Fibroblast of the aortic adventitia (primary cell): Measurements from ENCODE around the gene LYPD6. TPM values are rescaled to one million over a fixed set of nuclear protein-coding genes. Genes with fewer than 3 reads are reported as not detected.

Source experiments
- DNase-seq: peaks from one replicate; pipeline ENCODE4 v3.0.0-alpha.2; 2010; ENCODE audit warnings: low read depth
- H3K4me3 ChIP-seq: 2 replicates; pipeline ENCODE4 v1.5.1; 2011; ENCODE audit warnings: low read depth, mild to moderate bottlenecking, control low read depth, low read length, moderate library complexity
- total RNA-seq: library from RNA; depleted of rRNA; stranded (reverse); fragments of >200 nt; gene quantifications from 2 replicates; pipeline ENCODE4 v1.2.3, GENCODE V29; 2012; ENCODE audit warnings: low replicate concordance
- TF ChIP-seq, protein P1 (sequence below): IDR thresholded peaks from 2 replicates; pipeline ENCODE4 v1.5.1; 2011; ENCODE audit warnings: mild to moderate bottlenecking, low read length, control low read depth, inconsistent platforms; ENCODE audit not compliant: insufficient read depth

Gene LYPD6
- total RNA-seq, 1 donor: 0.54 TPM

DNA sequence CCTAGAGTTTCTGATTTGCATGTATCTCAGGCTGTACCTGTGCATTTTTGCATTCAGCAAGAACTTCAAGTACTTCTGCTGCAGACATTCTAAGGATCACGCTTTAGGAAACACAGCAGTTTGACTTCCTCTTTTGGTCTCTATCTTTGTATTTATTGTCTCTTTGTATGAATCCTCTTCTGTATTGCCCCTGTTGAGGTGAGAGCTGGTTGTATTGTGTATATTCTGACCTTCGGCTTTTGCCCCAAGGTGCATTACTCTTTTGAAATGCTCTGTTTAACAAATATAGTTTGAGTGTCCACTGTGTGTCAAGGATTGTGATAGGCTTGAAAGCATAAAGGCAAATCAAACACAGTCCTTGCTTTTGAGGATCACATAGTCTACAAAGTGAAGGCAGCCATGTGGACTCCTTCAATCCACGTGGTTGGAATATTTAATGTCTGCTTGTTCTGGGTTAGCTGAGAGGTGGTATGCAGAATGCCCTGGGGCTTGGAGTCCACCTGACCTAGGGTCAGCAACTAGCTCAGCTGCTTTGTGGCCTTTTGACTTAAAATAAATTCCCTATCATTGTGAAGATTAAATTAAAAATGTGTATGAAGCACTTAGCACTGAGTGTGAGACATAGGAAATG, 108.1 kb downstream of the LYPD6 start:
- no peak overlapping the region for H3K4me3 ChIP-seq
- TF ChIP-seq, protein P1, sequence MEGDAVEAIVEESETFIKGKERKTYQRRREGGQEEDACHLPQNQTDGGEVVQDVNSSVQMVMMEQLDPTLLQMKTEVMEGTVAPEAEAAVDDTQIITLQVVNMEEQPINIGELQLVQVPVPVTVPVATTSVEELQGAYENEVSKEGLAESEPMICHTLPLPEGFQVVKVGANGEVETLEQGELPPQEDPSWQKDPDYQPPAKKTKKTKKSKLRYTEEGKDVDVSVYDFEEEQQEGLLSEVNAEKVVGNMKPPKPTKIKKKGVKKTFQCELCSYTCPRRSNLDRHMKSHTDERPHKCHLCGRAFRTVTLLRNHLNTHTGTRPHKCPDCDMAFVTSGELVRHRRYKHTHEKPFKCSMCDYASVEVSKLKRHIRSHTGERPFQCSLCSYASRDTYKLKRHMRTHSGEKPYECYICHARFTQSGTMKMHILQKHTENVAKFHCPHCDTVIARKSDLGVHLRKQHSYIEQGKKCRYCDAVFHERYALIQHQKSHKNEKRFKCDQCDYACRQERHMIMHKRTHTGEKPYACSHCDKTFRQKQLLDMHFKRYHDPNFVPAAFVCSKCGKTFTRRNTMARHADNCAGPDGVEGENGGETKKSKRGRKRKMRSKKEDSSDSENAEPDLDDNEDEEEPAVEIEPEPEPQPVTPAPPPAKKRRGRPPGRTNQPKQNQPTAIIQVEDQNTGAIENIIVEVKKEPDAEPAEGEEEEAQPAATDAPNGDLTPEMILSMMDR: no peak
- DNase-seq: no peak

DNA sequence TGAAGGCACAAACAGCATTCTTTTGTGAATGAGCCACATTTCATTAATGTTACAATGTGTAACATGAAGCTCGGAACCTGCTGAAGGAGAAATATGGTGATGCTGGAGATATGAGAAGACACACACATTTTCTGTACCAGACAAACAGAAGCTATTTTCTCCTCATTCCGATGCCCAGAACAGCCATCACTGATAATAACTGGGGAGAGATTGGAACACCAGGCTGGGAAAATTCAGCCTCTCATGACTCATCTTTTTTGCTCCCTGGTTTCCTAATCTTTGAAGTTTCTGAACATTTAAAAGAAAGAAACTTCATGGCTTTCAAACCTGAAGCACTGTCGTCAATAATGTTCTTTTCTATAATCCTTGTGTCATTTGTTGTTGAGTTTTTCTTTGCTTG, 110.9 kb downstream of the LYPD6 start:
- H3K4me3 ChIP-seq: no peak overlapping the region
- TF ChIP-seq, protein P1: no peak

DNA sequence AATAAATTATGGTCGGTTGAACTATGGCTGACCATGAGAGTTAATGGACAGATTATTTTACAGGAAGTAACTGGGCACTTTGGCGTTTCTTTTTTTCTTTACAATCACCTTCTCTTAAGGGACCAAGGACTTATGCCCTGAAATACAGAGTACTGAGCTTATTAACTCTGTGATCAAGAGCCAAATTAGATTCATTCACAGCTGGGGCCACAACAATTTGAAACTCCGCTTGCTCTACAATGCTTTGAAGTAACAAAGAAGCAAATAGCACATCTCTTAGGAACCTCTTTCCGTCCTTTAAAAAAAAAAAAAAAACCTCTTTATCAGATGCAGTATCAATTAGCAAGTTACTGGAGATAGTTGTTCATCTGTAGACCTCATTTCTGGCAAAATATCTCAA, 112.0 kb downstream of the LYPD6 start:
- H3K4me3 ChIP-seq: no peak overlapping the region
- no peak for DNase-seq
- TF ChIP-seq, protein P1: no peak

More for the DNA sequence above, 110.9 kb downstream of the LYPD6 start:
- DNase-seq: no peak

DNA sequence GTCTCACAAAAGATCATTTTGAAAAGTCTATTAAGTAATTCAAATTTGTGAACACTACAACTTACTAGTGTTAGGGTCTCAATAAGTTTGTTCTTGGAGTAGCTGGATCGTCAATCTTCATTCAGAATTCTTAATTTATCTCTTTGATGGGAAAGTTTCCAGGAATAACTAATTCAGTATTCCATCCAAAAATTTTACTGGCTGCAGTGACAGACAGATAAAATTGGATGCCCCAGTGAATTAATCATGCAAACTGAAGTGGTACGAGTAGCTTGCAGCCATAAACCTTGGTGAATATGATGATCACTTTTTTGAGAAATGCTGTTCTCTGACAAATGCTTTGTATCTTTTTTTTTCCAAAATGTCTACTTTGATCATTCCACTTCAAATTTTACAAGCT, 112.8 kb downstream of the LYPD6 start:
- no peak for DNase-seq
- TF ChIP-seq, protein P1: no peak
- no peak overlapping the region for H3K4me3 ChIP-seq

DNA sequence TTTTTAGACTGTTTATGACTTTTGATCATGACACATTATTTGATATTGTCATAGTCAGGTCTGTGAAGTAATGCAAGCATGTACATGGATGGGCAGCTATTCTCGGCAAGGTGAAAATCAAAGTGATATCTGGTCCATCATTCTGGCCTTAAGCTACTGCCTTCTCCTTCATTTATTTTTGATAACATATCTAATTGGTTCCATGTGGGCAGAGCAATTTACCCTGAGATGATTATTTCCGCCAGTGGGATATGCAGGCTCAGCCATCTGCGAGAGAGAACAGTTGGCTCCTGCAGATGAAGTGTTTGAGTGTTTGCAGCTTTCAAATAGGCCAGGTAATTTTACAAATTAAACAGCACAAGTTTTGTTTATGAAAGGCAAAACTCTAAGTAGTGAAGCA, 116.4 kb downstream of the LYPD6 start:
- no peak overlapping the region for H3K4me3 ChIP-seq
- TF ChIP-seq, protein P1: no peak
- no peak for DNase-seq

DNA sequence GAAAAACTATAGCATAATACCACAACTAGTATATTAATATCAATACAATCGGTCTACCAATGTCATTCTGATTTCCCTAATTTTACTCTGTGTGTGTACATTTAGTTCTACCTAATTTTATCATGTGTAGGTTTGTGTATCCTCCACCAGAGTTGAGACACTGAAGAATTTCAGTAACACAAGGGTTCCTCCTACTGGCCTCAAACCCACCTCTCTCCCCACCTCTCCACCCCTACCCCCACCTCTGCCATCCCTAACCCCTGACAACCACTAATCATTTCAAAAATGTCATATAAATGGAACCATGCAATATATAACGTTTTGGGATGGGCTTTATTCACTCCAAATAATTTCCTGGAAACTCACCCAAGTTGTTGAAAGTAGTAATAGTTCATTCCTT, 117.9 kb downstream of the LYPD6 start:
- DNase-seq: no peak
- TF ChIP-seq, protein P1: no peak
- H3K4me3 ChIP-seq: no peak overlapping the region

DNA sequence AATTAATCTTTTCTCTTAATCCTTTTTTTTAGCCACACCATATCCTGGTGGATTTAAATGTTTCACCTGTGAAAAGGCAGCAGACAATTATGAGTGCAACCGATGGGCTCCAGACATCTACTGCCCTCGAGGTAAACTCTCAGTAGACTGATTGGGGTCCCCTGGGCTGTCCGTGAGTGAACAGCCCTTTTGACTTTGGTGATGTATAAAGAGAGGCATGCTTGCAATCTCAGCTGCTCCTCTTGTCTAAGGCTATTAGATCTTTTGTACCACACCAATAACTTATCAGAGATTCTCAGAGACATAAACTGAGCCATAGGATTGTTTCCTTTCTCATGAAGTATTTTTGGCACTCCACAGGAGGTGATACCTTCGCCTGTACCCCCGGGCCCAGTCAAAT, 118.6 kb downstream of the LYPD6 start:
- TF ChIP-seq, protein P1: no peak
- DNase-seq: no peak

More for the DNA sequence above, 118.6 kb downstream of the LYPD6 start:
- no peak overlapping the region for H3K4me3 ChIP-seq
